Dedifferentiated amniotic fluid mesenchymal stem cell (primary cell): Measurements from ENCODE around the gene NXPE2.

Experiments used
- DNase-seq: peaks from one replicate; pipeline ENCODE4 v3.0.0-alpha.2; 2016; ENCODE audit errors: extremely low spot score

The NXPE2 gene

DNA sequence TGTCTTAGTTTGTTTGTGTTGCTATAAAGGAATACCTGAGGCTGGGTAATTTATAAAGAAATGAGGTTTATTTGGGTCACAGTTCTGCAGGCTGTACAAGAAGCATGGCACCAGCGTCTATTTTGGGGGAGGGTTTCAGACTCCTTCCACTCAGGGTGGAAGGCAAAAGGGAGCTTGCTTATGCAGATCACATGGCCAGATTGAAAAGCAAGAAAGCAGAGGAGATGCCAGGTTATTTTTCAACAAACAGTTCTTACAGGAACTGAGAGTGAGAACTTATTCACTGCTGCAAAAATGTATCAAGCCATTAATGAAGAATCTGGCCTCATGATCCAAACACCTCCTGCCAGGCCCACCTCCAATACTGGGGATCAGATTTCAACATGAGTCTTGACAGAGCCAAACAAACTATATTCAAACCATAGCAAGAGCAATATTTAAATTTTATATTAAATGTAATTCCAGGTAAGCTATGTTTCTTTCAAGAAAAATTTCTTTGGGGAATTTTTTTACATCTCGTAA, 66.9 kb downstream of the NXPE2 start:
- DNase-seq = no peak

DNA sequence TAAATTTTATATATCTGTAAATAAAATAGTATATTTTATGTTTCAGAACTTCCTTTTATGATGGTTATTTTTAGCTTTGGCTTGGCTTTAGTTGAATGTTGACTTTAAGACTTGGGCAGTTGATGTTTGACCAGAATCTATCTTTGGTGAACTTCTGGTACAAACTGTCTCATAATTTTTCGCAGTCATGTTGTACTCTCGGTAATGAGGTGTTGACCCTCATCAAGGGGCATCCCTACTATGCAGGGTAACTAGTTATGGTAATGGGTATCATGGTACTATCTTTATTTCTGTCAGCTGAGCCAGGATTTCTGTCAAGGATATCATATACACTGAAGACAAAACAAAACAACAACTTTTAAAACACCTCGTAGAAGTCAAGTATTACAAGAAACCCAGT, 67.7 kb downstream of the NXPE2 start:
- DNase-seq = no peak
